ENCODE results near the gene MAL.

The MAL gene

DNA sequence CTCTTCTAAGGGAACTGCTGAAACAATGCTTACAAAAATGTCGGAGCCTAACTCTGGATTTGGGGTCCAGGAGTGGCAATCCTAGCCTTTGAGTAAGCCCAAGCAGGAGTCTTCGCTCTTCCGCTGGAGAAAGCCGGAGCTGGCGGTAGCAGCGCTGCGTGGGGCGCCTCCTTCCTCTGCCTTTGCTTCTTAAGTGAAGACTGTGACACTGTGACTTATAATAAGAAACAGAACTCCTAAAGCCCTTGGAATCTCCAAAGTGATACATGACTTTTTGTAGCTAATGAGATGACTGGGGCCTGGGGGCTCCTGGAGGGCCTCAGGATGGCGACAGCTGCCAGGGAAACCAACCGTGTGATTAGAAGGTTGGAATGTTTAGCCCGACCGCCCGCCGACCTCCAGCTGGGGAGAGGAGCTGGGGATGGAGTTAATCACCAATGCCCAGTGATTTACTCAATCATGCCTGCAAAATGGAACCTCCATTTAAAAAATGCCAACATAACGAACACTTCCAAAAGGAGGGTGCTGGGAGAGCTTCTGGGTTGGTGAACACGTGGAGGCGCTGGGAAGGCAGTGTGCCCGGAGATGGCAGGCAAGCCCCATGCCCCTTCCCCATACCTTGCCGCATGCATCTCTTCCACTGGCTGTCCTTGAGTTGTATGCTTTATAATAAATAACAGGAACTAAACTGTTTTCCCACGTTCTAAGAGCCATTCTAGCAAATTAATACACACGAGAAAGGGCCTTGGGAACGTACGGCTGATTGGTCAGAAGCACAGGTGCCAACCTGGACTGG is 29.0 kb upstream of the MAL start:
- no peak for DNase-seq (ENCODE audit: low read depth)

DNA sequence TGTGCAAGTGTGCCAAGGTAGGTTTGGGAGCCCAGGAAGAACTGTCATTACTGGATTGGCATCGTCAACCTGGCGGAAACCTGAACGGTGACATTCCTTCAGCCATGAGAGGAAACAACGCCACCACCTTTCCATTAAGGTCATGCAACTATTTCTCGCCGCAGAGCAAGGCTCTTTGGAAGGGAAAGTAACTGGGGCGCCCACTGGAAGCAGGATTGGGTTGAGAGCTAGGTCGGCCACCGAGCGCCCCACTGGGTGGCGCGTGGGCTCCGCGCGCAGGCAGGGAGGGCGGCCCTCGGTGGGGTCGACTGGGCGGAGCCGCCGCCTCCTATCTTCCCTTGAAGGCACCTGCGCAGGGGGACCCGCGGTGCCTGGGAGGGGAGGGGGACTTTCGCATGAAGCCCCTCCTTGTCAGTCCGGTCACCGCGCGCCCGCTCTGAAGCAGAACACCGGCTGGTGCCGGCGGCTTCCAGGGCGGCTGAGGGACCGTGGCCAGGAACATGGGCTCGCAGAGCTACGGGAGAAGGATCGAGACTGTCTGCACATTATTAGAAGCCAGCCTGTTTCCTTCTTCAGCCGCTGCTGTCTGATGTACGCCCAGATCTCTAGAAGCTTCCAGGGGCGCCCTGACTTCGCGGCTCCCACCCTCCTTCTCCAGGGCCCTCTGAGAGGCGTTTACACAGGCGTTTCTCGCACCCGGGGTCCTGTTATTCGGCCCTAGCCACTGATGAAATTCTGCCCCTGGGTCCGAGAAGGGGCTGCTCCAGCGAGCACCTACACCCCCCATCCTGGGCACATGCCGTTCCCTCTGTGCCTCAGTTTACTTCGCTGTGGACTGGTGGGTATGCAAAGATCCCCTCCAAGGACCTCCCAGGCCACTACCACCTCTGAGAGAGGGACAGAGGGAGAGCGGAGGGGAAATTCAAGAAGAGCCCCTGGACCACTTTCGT is 27.3 kb upstream of the MAL start:
- no peak for DNase-seq (ENCODE audit: low read depth)

DNA sequence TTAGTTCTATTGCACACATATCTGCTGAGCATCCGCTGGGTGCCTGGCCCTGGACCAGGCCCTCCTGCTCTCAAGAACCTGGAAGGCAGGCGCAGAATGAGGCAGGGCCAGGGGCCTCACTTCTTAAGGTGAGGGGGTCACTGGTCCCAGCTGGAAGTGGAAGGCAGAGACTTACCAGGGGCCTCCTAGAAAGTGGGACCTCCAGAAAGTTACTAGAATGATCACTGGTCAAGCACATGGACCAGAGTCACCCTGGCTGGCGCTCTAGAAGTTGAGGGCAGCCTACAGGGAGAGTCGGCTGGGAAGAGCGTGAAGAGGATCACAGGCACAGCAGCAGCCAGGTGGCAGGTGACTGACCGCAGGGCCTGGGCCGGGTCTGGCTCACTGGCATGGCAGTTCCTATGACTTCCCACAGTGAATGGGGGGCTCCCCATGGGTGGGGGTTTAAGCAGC is 26.1 kb upstream of the MAL start:
- DNase-seq (ENCODE audit: low read depth), result no peak

DNA sequence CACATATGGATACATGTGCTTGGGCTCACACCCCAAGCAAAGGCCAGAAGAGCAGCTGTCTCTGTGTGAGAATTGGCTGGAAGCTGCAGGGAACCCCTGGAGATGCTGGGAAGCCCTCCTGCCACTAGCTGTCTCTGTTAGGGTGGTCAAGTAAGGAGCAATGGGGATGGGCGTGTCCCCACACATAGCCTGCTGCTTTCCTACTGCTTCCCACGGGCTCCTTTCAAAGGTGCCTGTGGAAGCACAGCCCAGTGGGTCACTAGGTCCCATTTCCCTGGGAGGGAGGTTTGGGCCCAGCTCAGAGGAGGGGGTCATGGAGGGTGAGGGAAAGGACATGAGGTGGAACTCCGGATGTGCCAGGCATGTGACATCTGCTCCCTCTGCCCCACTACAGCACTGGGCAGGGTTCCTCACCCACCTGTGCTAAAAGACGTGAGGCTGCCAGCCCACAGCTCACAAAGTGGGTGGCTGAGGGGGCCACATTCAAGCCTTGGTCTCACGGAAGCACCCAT is 24.4 kb upstream of the MAL start:
- no peak for DNase-seq (ENCODE audit: low read depth)

DNA sequence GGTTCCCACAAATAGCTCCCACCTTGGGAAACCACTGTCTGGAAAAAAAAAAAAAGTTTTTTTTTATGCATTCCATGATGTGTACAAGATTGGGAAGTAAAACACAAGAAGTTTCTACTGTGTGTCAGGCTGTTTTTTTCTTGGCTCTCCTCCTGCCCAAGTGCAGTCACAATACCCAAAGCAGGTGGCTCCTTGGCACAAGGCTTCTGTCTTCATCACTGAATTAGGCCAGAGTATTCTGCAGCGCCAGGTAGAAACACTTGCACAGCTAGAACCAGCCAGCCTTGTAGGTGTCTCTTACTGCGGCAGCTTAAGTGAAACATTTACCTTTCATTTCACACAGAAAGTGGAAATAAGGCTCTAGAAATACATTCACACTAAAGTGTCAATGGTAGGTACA is 23.8 kb upstream of the MAL start:
- DNase-seq (ENCODE audit: low read depth), result no peak

DNA sequence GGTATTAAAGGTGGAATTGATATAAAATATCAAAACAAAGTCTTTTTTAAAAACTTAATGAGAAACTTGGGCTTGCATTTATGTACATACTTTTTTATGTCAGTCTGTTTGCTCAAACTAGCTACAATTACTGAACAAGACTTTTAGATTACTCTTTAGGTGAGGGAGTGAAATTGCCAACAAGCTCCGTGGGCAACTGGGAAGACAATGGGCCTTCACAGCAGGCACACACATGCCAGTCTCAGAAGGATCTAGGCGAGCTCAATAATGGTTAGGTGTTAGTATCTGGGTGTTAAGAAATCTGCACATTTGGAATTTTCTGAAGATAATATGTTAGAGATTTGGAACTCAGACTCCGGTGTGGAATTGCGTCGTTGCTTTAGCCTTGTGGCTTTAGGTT is 23.0 kb upstream of the MAL start:
- no peak for DNase-seq (ENCODE audit: low read depth)

DNA sequence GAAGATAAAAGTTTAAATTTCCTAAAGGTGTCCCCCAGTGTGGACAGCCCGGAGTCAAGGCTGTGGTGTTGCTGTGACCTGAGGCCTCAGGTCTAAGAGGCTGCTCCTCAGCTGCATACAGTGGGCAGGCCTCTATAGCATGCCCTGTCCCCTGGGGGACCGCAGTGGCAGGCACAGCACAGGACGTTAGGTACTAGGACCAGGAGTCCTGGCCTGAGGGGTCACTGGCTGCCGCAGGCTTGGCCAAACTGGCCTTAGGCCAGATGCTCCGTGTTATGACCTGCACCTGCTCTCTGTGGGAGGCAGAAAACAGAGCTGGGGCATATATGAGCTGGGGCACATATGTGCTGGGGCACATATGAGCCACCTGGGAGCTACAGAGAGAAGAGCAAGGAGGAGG is 21.2 kb upstream of the MAL start:
- no peak for DNase-seq (ENCODE audit: low read depth)

DNA sequence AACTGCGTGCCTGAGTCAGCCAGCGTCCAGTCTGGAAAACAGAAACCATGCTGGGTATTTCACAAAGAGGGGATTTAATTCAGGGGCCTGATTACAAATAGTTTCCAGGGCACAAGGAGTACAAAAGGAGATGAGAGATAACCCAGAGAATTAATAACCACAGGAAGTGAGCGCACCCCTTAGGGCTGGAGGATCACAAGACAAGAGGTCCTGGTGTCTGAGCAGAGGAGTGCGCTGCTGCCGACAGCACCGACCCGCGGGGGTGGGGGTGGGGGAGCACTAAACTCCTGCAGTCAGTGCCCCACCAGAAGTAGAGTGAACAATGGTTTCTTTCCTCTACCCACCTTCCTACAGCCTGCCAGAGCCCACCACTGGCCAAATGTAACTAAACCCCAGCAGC is 20.8 kb upstream of the MAL start:
- DNase-seq (ENCODE audit: low read depth), result no peak

DNA sequence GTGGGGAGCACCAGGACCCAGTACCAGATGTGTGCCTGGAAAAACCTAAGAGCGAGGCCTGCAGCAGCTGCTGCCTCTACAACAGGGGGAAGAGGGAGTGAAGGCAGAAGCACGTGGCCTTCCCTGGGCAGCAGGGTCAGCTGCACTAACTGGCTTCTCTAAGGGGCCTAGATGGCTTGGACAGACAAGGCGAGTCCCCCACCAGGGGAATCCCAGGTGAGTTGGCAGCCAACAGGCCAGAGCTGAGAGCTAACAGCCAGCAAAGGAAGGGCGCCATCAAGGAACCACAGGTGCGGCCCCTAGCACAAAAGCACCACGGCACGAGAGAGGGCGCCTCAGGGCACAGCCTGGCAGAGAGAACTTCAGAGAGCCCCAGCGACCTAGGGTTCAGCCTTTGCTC is 19.8 kb upstream of the MAL start:
- DNase-seq (ENCODE audit: low read depth), result no peak

DNA sequence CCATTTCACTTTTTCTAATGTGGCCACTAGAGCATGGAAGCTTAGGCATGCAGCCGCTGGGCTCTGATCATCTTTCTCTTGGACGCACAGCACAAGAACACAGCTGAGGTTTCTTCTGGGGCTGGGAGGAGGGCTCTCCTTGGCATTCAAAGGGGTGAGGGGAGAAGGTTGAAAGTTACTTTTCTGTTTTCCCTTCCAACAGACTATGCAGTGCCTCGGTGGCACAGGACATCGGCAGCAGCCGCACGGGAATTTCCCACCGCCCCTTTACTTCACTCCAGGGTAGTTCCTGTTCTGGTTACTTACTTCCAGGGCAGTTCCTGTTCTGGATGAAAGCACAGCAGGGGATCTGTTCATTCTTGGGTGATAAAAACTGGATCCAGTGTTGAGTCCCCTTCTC is 18.9 kb upstream of the MAL start:
- DNase-seq (ENCODE audit: low read depth), result no peak

DNA sequence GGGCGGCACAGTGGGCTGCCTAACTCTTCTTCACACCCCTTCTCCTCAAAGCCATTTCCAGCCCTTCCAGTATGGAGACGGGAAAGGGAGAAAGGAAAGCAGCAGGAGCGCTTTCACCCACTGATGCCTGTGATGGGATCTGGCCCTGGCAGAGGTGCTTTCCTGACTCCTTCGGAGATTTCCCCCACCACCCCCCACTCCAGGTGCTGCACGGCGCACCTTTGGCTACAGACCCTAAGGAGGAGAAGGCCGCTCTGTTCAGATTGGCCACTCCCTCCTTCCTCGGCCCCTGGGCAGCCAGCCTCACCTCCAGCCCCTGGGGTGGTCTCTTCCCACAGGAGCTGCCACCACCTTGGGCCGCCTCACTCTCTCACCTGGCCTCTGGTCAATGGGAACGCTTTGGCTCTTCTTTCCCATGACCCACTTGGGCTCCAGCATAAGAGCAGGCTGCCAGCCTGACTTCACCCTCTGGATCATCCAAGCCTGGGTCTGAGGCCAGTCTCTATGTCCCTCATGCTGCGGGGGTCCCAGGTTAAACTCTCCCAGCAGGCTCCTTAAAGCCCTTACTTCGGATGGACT is 18.4 kb upstream of the MAL start:
- no peak for DNase-seq (ENCODE audit: low read depth)

DNA sequence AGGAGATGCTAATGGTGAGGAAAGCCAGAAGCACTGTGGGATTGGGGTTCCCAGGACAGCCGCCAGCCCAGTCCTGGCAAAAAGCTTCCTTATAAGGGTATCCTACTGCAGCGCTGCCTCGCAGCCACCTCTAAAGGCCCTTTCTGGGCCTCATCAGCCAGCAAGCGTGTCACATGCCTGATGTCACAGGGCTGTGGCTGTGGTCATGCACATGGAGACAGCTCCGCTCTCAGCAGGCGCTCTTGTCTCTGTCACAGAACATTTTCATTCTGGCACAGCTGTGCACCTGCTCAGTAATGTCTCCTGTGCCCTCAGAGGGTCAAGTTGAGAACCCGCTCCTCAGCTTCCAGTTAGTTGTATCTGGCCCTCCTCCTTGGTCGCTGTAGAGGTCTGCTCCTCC is 17.7 kb upstream of the MAL start:
- DNase-seq (ENCODE audit: low read depth), result no peak

DNA sequence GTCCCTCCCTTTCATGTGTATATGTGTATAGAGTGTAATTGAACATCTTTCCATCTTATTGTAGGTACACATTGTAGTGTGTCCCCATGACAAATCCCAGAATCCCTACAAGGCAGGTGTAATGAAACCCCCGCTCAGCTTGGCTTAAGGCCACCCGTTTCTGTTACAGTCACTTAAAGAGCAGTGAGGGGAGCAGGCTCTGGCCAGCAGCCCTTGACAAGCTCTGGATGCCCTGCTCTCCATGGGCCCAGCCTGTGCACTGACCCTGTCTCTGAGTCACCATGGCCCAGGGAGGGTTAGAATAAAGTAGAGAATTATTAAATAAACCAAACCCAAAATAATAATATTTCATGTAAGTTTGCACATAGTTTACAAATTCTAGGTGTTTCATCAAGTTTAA is 17.2 kb upstream of the MAL start:
- no peak for DNase-seq (ENCODE audit: low read depth)

DNA sequence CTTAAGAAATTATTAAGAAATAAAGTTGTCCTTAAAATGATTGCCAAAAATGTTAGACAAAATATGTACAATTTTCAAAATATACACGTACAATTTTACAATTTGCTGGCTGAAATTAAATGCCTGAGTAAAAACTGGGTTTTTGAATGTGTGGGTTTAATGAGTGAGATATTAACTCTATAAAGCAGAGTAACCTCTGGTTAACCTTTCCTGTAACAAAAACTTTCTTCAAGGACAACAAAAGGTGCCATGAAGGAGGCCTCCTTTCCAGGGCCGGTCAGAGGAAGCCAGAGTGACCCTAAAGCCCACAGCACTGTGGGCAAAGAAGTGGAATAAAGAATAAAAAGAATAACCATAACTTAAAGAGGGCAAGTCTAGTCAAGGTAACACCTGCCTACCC is 16.5 kb upstream of the MAL start:
- no peak for DNase-seq (ENCODE audit: low read depth)

DNA sequence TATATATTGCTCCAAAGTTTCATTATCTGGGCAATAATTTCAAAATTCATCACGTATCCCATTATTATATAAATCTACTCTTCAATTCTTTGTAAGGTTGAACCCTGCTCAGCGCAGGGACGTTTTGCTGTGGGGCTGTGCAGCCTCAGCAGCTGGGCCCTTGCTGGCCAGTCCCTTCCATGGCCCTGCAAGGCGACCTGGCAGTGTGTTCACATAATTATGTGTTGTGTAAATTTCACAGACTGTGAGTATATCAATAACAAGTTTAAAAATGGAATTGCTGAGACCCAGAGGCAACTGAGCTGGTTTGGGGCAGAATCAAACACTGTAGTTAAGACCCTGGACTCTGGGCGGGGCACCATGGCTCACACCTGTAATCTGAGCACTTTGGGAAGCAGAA is 16.1 kb upstream of the MAL start:
- no peak for DNase-seq (ENCODE audit: low read depth)

DNA sequence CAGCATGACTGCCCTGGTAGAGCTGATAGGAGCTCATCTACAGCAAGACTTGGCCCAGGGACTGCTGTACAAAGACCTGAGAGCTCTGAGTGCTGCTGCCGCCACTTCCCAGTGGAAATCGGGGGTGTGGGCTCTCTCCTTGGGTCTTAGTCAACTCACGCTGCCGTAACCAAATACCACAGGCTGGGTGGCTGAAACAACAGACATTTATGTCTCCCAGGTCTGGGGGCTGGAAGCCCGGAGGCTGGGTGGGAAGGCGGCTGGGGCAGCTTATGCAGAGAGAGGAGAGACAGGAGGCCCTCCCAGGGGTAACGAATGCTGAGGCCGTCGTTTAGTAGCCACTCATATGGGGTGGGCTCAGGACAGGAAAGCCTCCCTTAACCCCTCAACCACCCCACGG is 15.4 kb upstream of the MAL start:
- no peak for DNase-seq (ENCODE audit: low read depth)

DNA sequence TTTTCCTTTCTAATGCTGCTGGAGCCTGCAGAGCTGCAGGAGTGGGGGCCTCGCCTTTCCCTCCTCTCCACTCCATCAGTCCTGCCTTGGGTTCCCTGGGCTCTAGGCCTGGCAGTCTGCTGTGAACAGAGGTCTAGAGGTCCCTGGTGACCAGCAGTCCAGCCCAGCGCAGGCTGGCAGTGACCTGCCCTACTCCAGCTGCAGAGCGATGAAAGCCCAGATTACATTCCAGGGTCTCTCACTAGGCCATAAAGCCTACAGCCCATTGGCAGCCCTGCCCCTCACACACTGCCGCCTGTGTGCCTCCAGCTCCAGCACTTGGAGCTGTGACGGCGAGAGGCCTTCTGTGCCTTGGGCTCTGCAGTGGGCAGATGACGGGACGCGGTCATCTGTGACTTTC is 14.8 kb upstream of the MAL start:
- no peak for DNase-seq (ENCODE audit: low read depth)

DNA sequence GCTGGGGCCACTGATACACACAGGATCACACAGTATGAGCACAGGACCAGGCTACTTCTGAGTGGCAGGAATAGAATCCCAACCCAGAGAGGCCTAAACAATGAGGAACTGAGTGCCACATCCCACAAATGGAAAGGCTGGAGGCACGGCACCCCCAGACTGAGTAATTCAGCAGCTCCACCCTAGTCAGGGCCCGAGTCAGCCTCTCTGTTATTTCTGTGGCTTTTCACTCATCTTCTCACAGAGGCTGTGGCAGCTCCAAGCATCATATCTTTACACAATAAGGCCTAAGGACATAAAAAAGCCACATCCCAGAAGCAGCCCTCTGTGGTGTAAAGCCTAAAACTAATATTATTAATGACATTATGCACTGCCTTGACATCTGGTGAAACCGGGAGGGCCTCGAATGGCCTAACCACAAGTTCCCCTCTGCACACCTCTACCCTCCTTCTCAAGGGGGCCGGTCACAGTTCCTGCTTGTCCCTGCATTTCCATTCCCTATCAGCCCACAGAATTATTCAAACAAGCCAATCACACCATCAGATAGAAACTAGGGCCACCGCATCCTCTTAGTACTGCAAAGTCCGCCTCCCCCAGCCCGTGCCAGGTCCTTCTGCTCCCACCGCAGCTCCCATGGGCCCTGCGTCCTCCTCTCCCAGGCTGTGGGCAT is 12.5 kb upstream of the MAL start:
- no peak for DNase-seq (ENCODE audit: low read depth)

DNA sequence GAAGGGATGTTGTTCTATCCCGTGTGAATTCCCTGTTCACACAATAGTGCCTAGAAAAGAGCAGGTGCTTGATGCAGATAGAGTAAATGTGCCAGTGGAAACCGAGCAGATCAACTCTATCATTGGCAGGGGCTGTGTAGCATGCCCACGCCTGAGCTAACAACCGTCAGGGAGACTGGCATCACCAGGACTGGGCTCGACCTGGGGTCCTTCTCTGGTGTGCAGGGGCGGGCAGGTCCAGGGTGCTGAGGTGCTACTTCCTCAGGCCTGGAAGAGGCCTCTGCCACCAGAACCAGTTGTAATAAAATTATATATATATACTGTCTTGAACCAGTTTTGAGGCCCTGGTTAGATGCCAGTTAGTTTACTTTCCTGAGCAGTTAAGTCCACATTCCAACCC is 11.8 kb upstream of the MAL start:
- DNase-seq (ENCODE audit: low read depth), result no peak

DNA sequence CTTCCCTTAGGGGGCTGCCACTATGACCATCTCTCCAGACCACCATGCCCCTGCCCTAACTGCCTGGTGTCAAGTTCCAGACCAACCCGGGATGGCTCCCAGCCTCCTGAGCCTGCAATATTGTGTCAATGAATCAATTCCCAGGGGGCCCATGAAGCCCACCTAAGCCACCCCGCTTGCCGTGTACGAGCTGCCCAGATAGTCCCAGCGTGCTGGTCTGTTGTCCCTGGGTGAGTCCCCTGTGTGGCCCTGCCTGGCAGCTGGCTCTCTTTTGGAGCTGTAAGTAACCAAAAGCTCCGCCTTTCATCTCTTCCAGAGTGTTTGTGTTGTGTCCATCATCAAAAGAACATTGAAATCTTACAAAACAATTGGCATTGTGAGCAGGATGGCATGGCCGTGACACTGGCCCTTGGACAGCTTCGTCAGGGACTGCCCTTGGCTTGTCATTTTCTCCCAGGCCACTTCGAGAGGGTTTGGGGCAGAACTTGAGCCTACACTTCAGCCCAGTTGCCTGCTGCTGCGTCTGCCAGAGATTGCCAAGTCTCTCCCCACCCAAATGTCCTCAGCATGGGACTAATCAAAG is 11.3 kb upstream of the MAL start:
- no peak for DNase-seq (ENCODE audit: low read depth)

DNA sequence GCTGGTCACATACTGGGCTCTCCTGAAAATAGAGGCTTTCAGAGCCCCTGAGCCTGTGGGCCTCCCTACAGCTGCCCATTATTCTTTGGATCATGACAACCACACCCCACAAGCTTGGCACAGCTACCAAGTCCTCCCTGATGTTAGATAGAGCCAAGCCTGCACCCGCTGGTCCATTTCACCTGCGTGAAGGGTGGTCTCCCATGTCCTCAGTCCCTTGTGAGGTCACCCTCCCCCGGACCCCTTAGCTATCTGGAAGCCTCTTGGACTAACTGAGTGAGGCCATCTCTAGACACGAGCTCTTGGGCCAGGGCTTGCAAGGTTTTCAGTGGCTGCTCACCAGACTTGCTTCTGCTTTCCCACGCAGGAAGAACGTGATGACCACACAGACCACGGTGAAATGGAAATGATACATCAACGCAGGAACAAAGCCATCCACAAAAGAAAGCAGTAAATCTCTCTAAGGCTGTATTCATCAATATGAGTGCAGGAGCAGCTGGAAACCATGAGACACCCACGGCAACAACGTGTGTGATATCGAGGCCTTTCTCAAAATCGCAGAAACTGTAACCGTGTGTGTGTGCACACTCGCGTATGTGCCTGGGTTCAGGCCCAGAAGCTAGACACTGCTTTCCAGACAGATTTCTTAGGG is 10.1 kb upstream of the MAL start:
- DNase-seq (ENCODE audit: low read depth), result no peak
